HT-29 (cell line): Measurements from ENCODE around the gene HGFAC. TPM values are rescaled to one million over a fixed set of nuclear protein-coding genes. Genes with fewer than 3 reads are reported as not detected.

ENCODE experiments used
- DNase-seq: peaks from one replicate; pipeline ENCODE4 v3.0.0-alpha.2; 2015; ENCODE audit warnings: low spot score
- total RNA-seq: library from RNA; depleted of rRNA; stranded (reverse); fragments of >200 nt; shearing (Covaris generic); gene quantifications from 2 replicates; pipeline ENCODE4 v1.2.3, GENCODE V29; 2014

The HGFAC gene
- total RNA-seq, 1 experiment from 2014 or later, result not detected

DNA sequence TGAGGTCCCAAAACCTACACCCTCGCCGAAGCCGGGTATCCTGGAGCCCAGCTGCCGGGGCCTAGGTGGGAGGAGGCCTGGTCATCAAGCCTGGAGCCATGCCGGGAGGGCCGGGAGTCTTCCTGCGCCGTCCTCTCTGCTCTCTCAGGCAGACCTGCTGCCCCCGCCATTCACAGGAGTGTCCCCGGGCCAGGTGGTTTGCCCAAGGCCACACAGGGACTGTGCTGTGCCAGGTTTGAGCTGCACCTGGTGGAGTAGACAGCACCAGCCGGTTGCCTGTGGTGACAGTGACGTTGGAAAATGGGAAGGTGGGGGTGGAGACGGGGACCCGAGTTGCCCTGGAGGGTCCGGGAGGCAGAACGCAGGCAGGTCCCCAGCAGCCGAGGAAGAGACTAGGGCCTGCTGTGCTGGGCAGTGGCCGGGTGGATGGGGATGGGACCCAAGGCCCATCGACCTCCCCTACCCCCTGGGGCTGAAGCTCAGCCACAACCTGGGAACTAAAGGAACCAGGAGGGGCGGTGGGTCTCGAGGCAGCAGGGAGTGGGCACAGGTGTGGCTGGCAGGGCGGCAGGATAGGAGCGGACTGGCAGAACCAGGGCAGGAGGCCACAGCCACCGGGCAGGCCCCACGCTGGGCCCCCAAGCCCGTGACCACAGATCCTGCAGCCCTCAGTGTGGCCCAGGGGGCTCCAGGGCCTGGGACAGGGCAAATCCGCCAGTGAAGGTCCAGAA lies 30.8 kb downstream of the HGFAC start:
- no peak for DNase-seq

DNA sequence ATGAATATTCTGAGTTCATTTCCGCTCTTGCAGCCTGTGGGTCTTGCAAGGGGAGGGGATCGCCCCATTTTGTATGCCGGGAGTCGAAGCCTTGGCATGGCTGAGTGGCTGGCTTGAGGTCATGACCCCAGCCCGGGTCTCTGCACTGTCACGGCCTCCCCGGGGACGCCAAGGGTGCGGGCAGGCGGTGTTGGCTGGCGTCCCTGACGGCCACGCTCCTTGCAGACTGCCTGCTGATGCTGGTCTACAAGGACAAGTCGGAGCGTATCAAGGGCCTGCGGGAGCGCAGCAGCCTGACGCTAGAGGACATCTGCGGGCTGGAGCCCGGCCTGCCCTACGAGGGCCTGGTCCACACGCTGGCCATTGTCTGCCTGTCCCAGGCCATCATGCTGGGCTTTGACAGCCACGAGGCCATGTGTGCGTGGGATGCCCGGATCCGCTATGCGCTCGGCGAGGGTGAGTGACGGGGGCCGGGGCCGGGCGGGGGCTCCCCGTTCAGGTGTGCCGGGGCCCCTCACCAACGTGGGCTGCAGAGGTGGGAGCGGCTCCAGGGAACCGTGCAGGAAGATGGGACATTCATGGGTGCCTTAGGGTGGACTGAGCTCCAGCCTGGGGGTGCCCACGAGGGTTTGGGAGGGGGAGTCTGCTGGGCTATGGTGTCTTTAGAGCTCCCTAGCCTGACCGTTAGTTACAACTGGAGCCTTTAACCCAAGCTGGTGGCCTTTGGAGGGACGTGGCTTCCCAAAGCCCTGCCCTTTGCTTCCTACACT lies 31.6 kb downstream of the HGFAC start:
- no peak for DNase-seq

DNA sequence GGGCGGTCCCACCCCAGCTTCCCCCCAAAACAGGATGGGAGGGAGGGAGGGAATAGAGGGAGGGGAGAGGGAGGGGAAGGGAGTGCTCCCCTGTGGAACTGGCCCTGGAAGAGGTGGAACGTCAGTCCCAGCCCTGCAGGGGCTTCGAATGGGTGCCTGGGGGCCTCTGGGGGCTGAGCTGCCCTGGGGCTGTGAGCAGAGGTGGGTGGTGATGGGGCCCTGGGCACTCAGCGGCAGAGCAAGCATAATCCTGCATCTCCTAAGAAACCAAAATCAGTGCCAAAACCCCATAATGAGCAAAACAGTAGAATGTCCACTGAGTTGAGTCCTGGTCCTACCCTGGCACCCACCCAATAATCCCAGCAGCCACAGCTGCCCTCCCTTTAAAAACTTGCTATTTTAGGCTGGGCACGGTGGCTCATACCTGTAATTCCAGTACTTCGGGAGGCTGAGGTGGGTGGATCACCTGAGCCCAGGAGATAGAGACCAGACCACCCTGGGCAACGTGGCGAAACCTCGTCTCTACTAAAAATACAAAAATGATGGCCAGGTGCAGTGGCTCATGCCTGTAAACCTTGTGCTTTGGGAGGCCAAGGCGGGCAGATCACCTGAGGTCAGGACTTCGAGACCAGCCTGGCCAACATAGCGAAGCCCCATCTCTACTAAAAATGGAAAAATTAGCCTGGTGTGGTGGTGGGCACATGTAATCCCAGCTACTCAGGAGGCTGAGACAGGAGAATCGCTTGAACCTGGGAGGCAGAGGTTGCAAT lies 32.4 kb downstream of the HGFAC start:
- no peak for DNase-seq

GRCh38 chr4:3475041-3475712 lies 33.4 kb downstream of the HGFAC start:
- no peak for DNase-seq

GRCh38 chr4:3475713-3476260 lies 34.0 kb downstream of the HGFAC start:
- no peak for DNase-seq

- DNase-seq, result no peak
Measured at GRCh38 chr4:3476341-3476747, 34.6 kb downstream of the HGFAC start.

- DNase-seq, result no peak
Measured at GRCh38 chr4:3476936-3477749, 35.4 kb downstream of the HGFAC start.

- no peak for DNase-seq
Measured at GRCh38 chr4:3477750-3478430, 36.1 kb downstream of the HGFAC start.

GRCh38 chr4:3478446-3479357 lies 36.9 kb downstream of the HGFAC start:
- DNase-seq, result no peak

- DNase-seq, result no peak
Measured at GRCh38 chr4:3479358-3480101, 37.8 kb downstream of the HGFAC start.

DNA sequence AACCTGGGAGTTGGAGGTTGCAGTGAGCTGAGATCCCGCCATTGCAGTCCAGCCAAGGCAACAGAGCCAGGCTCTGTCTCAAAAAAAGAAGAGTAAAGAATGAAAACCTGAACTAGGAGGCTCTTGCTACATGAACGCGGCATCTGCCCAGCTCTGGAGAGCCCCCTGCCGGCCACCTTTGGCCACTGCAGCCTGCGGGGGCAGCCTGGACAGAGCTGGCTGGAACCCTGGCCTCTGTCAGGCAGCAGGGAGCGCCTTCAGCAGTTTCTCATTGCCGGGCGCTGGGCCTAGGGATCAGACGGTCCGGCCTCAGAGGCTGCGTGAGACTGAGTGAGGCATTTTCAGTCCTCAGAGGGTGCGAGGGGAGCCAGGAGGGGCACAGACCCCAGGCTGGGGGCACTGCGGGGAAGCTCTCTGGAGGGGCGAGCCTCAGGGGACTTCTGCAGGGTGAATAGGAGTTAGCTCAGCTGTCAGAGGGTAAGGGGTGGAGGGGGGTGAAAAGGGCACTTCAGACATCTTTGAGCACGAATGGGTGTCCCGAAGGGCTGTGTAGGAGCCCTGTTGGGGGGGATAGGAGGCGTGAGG lies 38.9 kb downstream of the HGFAC start:
- peak; percentile 75 for DNase-seq

- no peak for DNase-seq
Measured at GRCh38 chr4:3481113-3481531, 39.4 kb downstream of the HGFAC start.

DNA sequence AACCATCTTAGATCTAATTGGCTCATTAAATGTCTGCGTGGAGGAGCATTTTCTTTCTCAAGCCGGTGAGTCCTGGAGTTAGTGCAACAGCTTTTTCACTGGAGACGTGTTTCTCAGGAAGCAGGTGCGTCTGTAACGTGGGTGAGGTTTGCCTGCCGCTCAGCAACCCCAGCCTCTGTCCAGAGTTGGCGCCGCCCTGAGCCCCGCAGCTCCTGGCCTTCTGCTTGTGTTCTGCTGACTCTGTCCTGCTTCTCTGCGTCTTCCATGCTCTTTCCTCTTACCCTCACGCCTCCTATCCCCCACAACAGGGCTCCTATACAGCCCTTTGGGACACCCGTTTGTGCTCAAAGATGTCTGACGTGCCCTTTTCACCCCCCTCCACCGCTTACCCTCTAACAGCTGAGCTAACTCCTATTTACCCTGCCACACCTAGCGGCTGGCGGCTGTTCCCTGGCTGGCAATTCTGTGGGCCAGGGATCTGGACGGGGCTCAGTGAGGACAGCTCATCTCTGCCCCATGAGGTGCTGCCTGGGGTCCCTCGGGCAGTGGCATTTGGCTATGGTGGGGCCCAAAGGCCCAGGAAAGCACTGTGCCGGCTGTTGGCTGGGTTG lies 40.1 kb downstream of the HGFAC start:
- no peak for DNase-seq

DNA sequence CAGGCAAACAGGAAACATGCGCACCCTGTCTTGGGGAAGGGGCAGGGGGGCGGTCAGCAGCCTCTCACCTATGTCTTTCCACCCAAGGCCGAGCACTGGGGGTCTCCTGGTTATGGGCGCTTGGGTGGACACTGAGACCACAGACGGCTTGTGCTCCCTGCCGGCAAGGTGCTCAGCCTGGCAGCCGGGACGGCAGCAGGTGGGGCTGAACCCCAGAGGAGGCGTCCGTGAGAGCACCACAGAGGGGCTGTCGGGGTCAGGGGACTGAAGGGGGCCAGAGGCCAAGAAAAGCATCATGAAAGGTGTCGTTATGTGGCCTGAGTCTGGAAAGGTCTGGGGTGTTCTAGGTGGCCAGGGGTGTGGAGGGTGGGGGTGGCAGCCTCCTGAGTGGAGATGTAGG lies 40.9 kb downstream of the HGFAC start:
- no peak for DNase-seq

GRCh38 chr4:3483471-3483921 lies 41.7 kb downstream of the HGFAC start:
- DNase-seq, result no peak

DNA sequence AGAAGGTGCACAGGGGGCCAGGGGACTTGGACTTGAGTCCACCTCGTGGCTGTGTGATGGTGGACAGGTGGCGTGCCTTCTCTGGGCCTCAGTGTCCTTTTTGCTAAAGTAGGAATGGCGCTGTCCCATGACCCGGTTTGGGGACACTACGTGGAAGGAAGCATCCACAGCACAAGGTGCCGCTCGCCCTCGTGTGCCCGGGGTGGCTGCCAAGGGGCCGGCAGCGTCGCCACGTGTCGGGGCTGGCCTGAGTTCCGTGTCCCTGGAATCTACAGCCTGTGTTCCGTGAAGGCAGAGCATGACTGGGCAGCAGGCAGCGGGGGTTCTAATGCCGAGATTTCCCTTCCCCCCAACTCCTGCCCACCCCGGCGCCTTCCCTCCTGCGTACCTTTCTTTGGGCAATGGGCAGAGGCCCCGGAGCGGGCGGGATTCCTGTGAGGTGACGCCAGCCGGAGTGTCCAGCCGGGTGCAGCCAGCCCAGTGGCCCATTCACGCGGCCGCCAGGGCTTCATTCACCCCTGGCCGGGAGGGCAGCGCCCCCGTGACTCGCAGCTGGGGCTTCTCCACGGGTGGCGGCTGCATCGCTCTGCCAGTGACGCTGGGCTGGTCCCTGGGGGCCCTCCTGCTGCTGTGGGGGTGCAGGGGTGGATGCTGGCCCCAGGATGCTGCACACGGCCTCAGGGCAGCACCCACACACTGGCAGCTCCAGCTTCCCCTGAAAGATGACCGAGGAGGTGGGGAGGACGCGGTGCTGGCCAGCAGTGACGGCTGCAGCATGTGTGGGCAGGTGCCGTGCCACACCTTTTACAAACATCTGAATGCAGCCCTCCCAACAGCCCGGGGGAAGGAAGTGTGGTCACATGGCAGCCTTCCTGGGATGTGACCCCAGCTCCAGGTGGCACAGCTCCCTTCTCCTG lies 42.5 kb downstream of the HGFAC start:
- DNase-seq, result peak; percentile 79
